Left renal cortex interstitium (tissue), 4 donors: ENCODE results near the gene EDEM2. TPM values are rescaled to one million over a fixed set of nuclear protein-coding genes. Genes with fewer than 3 reads are reported as not detected.
"Not testable (repeated sequence)": the region's sequence is repeated elsewhere in the genome, so short reads cannot be mapped to it uniquely, and the experiment has no call there.

ENCODE experiments used
- DNase-seq, 4 donors: peaks; one replicate each; pipeline ENCODE4 v3.0.0-alpha.2; 2013; ENCODE audit warnings: low read depth in 4 of 4, low spot score in 2 of 4, missing footprints in 1 of 4
- polyA plus RNA-seq, 4 donors: library from polyadenylated mRNA; unstranded; fragments of 120-200 nt; gene quantifications; one replicate each; pipeline ENCODE4 v1.2.1, GENCODE V29; 2013; ENCODE audit not compliant: insufficient read length in 4 of 4

Gene EDEM2
- polyA plus RNA-seq, 4 donors: 16.8 to 17.4 (median 17.0) TPM

DNA sequence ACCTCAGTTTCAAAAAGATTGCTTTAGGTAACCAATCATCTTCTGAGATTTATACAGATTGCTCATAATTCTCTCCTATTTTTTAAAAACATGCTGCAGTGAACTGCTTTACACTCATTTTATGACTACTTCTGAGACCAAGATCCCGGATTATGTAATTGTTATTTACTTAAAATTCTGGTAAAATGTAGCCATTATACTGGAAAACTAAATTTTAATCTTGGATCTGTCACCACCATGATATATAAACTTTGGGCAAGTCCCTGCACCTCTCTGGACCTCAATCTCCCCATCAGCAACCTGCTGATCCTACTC lies 24.3 kb upstream of the EDEM2 start:
- DNase-seq: no peak

DNA sequence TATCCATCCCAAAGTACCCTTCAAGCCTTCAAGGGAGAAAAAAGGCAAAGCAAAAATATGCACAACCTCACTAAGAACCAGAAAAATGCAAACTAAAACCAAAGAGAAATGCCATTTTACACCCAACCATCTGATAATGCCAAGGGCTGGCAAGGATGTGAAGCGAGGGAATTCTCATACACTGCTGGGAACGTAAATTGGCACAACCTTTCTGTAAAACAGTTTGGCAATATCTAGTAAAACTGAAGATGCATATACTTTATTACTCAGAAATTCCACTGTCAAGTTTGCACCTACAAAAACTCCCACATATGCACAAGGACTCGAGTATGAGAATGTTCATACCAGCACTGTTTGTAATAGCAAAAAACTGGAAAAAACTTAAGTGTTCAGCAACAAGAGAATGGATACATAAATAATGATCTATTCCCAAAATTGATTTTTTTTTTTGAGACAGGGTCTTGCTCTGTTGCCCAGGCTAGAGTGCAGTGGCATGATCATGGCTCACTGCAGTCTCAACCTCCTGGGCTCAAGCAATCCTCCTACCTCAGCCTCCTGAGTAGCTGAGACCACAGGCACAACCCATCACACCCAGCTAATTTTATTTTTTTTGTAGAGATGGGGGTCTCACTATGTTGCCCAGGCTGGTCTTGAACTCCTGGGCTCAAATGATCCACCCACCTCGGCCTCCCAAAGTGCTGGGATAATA lies 21.7 kb upstream of the EDEM2 start:
- not testable (repeated sequence) for DNase-seq

DNA sequence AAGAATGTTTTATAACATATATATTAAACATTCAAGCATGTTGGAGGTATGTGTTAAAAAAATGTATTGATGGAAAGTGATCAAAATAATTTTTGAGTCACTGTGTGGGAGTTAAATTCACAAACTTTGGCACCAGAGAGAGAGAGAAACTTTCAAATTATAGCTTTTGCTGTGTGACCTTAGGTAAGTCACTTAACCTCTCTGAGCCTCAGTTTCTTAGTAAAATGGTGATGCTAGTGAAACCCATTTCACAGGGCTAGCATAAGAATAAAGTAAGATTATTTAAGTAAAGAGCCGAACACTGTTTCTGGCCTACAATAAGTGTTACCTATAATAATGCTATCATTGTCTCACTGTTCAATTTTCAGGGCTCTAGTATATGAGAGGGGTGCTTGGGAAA lies 20.7 kb upstream of the EDEM2 start:
- no peak for DNase-seq

DNA sequence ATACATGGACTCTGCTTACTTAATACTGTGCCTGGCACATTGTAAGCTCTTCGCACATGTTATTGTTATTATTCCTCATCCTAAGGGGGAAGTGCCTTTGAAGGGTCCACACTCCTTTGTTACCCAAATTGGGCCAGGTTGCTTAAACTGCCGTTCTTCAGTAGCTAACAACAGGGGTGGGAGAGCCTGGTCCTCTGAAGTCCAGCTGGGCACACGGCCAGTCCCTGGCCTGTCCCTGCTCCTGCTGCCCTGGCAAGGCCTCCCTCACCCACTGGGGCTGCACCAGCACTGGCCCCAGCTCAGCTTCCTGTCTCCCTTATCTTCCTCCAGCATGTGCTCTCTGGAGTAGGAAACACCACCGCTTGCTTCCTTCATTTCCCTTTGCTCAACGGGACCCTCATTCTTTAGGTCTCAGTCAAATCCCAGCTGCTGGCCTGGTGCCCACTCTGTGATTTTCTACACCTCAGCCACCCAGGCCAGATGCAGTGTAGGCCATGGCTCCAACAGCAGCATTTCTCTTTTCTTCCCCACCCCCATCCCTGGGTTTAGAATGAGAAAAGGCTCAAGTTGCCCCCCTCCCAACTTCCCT lies 19.2 kb upstream of the EDEM2 start:
- no peak for DNase-seq

DNA sequence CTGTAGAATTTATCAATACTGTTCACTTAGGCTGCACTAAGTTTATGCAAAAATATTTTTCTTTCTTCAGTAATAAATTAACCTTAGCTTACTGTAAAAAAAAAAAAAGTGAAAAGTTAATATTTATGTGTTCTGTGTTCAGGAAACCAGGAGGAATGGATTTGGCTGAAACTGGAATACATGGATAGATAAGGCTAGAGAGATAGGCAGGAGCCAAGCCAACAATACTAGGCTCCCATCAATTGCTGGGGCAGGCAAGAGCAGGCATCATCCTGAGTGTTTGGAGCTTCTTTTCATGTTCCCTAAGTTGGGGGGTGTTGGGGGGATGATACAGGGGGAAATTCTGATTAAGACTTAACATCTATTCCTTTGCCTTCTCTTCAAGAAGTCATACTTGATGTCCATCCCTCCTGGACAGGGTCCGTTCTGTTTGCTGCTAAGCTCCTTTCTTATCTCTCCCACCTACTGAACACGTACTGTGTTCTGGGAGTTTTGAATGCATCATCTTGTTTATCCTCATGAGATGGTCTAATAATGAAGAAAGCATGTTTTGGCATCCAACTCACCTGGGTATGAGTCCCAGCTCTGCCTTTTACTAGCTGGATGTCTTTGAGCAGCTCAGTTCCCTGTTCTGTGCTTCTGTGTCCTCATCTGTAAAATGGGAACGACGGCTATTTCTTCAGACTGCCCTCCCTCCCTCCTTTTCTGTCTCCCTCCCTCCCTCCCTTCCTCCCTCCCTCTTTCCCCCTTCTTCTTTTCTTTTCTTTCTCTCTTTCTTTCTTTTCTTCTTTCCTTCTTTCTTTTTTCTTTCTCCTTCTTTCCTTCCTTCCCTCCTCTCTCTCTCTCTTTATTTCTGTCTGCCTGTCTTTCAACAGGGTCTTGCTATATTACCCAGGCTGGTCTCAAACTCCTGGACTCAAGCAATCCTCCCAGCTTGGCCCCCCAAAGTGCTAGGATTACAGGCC lies 18.4 kb upstream of the EDEM2 start:
- DNase-seq: no peak

DNA sequence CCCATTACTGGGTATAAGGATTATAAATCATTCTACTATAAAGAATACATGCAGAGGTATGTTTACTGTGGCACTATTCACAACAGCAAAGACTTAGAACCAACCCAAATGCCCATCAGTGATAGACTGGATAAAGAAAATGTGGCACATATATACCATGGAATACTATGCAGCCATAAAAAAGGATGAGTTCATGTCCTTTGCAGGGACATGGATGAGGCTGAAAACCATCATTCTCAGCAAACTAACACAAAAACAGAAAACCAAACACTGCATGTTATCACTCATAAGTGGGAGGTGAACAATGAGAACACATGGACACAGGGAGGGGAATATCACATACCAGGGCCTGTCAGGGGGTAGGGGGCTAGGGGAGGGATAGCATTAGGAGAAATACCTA lies 17.4 kb upstream of the EDEM2 start:
- DNase-seq: not testable (repeated sequence)

DNA sequence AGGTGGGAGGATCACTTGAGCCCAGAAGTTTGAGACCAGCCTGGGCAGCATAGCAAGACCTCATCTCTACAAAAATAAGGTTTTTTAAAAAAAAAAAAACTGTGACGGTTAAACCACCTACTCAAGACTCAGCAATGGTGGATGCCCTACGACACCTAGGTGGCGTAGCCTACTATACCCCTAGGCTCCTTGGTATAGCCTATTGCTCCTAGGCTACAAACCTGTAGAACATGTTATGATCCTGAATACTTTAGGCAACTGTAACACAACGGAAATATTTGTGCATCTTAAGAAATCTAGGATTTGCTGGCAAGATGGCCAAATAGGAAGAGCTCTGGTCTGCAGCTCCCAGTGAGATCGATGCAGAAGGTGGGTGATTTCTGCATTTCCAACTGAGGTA lies 13.2 kb upstream of the EDEM2 start:
- not testable (repeated sequence) for DNase-seq

DNA sequence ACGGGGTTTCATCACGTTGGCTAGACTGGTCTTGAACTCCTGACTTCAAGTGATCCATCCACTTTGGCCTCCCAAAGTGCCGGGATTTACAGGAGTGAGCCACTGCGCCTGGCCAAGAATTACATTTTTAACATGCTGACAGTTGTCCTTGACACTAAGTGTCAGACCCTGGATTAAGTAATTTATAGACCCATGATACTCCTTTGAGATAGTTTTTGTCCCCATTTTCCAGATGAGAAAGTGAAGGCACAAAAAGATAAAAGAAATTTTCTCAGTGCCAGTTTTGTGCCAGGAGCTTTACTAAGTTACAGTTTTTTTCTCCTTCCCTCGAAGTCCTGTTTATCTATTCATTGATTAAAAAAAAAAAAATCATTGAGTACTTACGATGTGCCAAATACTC lies 9.8 kb upstream of the EDEM2 start:
- DNase-seq: no peak

DNA sequence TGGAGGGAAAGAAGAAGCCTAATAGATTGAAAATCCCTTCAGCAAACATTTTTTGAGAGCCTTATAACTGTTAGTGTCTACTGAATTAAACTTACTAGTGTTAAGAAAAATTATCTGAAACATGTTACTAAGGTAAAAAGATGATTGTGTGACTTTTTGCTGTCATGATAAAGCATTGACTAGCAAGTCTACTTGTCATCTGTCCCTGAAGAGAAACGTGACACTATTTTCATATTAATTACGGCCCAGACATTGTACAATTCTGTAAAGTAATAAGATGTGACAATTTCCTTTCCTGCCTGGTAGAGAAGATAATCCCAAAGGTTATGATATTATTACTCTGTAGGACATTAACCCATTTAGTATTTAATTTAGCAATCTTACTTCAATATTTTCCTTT lies 8.8 kb upstream of the EDEM2 start:
- no peak for DNase-seq

DNA sequence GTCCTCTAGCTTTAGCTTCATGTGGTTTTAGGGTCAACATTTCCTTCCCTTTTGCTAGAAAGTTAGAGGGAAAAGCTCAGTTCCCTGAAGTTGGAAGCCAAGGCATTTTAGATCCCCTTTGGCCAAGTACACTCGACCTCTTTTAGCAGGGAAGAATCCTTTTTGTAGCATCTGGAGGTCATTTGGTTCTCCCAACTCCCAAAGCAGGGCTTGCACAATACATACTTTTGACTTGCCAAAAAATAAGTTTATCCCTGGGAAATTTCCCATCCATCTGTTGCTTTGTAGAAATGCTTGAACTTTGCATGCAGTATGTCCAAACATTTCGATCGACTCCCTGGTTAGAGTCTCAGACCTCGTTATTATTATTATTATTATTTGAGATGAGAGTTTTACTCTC lies 4.6 kb upstream of the EDEM2 start:
- no peak for DNase-seq

DNA sequence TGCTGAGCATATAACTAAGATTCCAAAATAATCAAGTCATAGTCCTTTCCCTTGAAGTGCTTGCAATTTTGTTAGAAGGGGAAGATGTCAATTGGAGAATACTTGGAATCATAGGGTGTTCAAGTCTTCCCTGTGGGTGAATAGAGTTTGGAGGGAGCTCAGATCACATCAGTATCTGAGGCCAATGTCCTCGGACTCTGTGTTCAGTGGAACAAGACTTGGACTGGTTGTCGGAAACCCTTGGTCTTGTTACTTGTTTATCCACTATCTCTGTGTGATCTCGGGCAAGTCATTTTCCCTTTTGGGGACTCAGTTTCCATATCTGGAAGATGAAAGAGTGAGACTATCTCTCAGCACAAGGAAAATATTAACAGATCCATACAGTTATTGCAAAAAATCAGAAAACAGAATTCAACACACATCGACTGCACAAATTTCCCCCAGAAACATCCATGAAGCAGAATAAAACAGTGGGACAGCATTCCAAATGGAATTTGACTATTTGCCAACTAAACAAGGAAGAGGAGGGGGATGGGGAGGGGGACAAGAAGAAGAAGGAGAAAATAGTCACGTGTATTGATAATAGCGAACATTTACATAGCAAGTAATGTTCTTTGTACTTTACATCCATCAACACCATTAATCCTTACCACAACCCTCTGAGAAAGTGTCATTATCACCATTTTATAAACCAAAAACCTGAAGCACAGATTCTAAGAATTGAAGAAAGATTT lies 3.9 kb upstream of the EDEM2 start:
- DNase-seq: no peak

DNA sequence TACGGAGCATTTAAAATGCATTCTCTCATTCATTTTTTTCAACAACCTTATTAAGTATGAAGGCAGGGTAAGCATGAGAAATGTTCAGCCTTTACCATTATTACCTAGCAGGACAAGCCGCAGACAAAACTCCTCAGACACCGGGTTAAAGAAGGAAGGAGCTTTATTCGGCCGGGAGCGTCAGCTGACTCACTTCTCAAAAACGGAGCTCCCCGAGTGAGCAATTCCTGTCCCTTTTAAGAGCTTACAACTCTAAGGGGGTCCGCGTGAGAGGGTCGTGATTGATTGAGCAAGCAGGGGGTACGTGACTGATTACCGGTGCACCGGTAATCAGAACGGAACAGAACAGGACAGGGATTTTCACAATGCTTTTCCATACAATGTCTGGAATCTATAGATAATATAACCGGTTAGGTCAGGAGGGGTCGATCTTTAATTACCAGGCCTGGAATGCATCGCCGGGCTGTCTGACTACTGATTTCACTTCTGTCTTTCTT lies 487 bp upstream of the EDEM2 start:
- not testable (repeated sequence) for DNase-seq

DNA sequence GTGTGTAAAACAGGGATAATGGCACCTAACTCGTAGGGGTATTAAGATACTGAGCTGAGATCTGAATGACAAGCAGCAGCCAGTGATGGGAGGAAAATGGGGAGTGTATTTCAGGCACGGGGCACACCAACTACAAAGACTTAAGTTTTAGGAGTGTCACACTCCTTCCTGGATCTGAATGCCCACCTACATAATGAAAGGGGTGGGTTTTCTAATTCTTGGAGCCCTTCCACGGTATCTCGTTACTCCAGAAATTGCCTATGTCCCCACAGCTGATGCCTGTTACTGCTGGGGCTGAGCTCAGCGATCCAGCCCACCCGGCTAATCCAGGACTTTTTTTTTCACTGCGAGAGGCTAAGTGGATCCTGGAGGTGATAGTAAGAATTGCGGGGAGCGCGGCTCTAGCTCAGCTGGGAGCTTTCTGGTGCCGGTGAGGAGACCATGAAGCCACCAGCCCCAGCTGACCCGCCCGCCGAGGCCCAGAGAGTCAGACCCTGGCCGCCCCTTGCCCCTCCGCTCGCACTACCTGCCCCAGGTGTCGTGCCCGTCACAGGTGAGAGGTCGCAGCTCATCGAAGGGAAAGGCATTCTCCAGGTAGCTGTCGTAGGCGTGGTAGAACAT lies 727 bp downstream of the EDEM2 start:
- DNase-seq: no peak

DNA sequence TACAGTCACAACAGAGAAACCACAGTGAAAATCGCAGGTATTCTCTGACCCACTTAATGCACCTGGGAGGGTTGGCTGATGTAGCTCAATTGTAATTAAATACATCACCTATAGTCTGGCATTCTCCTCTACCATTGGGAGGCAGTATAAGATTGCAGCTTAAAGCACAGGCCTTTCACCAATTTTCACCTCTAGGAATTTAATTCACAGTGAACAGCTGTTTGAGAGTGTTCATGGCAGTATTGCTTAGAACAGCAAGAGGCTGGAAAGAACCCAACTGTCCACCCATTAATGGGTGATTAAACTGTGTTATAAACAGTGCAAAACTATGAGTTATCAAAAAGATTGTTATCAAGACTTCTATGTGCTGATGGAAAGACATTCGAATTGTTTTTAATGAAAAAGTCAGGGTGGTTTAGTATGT lies 2.0 kb downstream of the EDEM2 start:
- no peak for DNase-seq

DNA sequence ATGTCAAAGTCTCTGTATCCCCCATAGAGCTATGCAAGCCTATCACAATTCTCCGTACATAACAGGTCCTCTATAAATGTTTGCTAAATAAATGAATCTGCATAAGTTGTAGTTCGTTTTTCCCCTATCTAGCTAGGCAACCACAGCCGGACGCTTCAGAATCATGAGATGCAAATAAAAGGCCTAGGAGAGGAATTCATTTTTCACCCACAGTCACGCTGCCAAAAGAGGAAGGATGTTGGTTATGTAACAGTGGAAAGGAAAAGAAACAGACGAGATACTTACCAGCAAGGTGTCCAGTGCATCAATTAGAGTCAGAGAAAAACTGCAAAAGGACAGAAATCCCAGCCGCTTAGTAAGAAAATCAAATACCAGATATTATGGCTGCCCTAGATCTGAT lies 2.4 kb downstream of the EDEM2 start:
- no peak for DNase-seq

DNA sequence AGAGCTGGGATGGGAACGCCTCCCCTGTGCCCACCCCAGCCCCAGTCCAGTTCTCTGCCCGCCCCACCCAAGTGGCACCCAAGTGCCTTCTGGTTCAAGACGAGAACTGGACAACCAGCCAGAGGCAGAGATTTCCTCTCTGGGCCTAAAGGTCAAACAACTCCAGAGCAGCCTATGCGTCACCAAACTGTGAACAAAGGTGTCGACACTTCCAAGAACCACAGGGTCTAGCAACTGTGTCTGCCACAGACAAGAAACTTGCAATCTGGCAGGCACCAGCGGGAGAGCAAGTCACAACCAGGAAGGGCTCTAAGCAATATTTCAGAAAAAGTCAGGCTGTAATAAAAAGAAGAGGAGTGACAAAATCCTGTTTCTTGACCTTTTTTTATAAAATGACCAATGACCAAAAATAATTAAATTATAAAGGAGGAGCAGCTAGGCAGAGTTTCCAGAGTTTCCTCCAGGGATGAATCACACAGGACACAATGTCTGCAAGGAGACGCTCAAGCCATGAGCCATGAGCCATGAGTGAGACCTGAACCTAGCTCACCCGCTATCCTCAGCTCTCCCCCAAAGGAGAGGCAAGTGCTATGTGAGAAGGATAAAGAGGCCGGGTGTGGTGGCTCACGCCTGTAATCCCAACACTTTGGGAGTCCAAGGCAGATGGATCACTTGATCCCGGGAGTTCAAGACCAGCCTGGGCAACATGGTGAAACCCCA lies 11.1 kb downstream of the EDEM2 start:
- DNase-seq: no peak

DNA sequence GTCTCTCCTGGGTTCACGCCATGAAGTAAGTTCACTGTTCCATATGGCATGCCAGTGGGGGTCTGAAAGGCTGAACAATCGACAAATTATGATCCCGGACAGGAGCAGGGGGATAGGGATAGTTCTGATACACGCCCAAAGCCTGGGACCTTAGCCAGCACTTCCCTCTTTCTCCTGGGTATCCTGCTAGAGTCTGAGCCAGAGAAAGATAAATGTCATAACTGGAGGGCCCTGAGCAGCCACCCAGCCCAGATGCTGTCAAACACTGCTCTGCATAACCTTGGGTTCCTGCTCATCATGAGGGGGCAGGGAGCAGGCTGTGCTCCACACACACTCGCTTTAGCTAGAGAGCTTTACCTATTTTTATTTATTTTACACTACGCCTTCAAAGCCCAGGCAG lies 12.3 kb downstream of the EDEM2 start:
- DNase-seq: no peak

DNA sequence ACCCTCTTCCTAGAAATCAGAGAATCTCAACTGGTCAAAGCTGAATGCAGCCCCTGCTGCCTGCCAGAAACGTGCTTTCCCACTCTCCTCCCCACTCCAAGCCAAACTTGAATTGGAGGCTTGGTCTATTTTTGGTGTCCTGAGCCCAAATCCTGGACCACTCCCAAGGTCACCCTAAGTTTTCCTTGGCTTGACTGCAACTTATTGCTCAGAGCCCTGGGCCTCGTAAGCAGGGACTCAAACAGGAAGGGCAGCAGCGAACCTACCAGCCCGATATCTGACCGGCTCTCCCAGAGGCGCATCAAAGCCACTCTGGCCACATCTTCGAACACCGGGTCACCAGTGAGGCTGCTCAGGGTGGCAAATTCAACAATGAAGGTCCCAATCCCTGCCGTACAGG lies 12.7 kb downstream of the EDEM2 start:
- no peak for DNase-seq

DNA sequence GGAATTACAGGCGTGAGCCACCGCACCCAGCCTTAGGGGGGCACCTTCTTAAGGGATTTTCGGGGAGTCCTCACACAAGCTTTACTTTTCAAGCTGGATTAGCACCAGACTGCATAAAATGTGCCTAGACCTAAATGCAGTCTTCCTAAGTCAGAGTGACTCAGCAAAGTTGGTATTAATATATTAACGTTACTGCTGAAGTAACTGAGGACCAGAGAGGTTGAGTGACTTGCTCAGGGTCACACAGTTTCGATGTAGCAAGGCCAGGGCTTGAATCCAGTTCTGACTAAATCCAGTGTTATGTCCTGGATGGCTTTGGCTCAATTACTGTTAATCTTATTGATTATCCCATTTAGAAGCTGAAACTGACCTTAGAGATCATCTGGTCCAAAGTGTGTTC lies 13.4 kb downstream of the EDEM2 start:
- DNase-seq: no peak

DNA sequence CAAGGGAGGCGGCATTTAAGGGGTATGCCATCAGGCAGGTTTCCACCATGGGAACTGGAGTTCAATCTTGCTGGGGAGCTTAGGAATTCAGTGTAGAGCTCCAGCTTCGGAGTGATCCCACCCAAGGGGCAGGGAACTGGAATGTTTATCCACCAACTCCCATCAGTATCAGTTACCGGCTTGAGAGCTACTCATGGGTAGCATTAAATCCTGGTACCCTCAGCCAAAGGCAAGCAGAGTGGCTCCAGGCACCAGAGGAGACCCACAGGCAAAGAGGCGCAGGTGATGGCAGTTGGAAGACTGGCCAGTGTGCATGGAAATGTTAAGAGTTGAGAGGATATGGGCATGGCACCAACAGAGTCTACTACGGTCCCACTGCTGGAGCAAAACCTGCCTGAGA lies 14.1 kb downstream of the EDEM2 start:
- DNase-seq: no peak
